Measurements from ENCODE around the gene CYBA. TPM values are rescaled to one million over a fixed set of nuclear protein-coding genes. Genes with fewer than 3 reads are reported as not detected.

Gene CYBA
- total and polyA plus RNA-seq, 2 of the 4 experiments (the other 2 are of a cell fraction) = 65.6 to 169 TPM

DNA sequence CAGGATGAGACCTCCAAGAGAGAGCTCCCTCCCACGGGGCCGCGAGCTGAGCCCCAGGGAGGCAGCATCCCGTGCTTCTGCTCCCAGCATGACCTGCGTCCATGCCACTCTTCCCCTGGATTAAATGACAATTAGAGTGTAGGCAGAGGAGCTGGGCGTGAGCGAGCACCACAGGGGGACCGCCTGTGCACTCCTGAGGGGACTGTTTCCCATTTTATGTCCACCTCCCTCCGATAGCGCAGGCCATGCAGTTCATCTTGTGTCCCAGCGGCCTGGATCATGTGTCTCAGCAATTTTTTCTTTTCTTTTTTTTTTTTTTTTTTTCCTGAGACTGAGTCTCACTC is 18.3 kb downstream of the CYBA start:
- 100% methylated on average over 1 of the region's 11 CpGs; no CpG with 5 or more reads in 1 of the 2 experiments for WGBS, 2 experiments (ENCODE audit: extremely low coverage in 2 of 2, insufficient read length in 1 of 2)
- Histone ChIP-seq H3K27ac (ENCODE audit: insufficient read depth, low read length) (no peak overlapping the region), H3K27me3 (ENCODE audit: control insufficient read depth, insufficient read depth, low read length) (no peaks in the 10 kb centered on the region), H3K4me3 (ENCODE audit: insufficient read depth, low read depth, low read length) (no peak overlapping the region), H2BK120ac (ENCODE audit: low read depth, low read length) (no peak overlapping the region), H2AK9ac (replicated peaks; ENCODE audit: low read depth, low read length, poor library complexity) (no peak overlapping the region), H3K23ac (ENCODE audit: low read depth, low read length) (no peak overlapping the region), H3K4me1 (ENCODE audit: control insufficient read depth, insufficient read depth, low read length) (peaks cover 11% of the 10 kb centered on the region), H3K4me2 (ENCODE audit: low read depth, low read length) (no peak overlapping the region), H3K4ac (ENCODE audit: low read depth, low read length) (no peak overlapping the region), H2BK5ac (ENCODE audit: low read depth, low read length, poor library complexity, severe bottlenecking) (no peak overlapping the region), H4K91ac (ENCODE audit: insufficient read depth, low read depth, low read length) (no peak overlapping the region), H3K9me3 (ENCODE audit: control insufficient read depth, insufficient read depth, low read length) (no peaks in the 10 kb centered on the region), H3K9me1 (ENCODE audit: insufficient read depth, low read length) (peaks cover 2% of the 10 kb centered on the region; the same call in 1 of the 2 replicates), H3K36me3 (ENCODE audit: control insufficient read depth, insufficient read depth, low read length) (peaks cover 46% of the 10 kb centered on the region), H2BK20ac (ENCODE audit: low read depth, low read length) (no peak overlapping the region), H3K79me1 (ENCODE audit: low read depth in 1 of 2, low read length in 2 of 2) (peaks cover 0 to 3% of the 10 kb centered on the region in 2 experiments; a peak in 1 of 4 replicates), H3K18ac (ENCODE audit: low read depth, low read length) (no peak overlapping the region), H4K5ac (ENCODE audit: low read depth, low read length) (no peak overlapping the region), H3K9ac (ENCODE audit: low read depth, low read length) (no peak overlapping the region), H4K20me1 (ENCODE audit: insufficient read depth, low read length) (peaks cover 5% of the 10 kb centered on the region; the same call in 1 of the 2 replicates), H3K14ac (replicated peaks; ENCODE audit: low read depth, low read length) (no peak overlapping the region), H3K56ac (ENCODE audit: extremely low read depth, insufficient read depth, low read length) (no peak overlapping the region), H2AFZ (replicated peaks; ENCODE audit: low read length, poor library complexity) (no peak overlapping the region), H4K8ac (ENCODE audit: low read depth in 2 of 2, low read length in 2 of 2) (no peak overlapping the region), H2BK15ac (ENCODE audit: low read depth, low read length) (no peak overlapping the region), H2AK5ac (ENCODE audit: low read depth, low read length) (no peak overlapping the region)
- CTCF ChIA-PET = no interaction called here
- intact Hi-C loops (cut with micrococcal nuclease) (no loop called here), dilution Hi-C loops (cut with HindIII; ENCODE audit: low sequenced_read_pairs, unreplicated experiment) (no loop called here), in situ Hi-C loops (cut with MboI; ENCODE audit: low sequenced_read_pairs) (no loop called here)
- POLR2A ChIA-PET (ENCODE audit: unreplicated experiment) = no interaction called here
- DNase-seq (no peak), ATAC-seq (ENCODE audit: low read depth) (no peak)
- no TSS peak for BruUV-seq (replicated peaks)
- TF ChIP-seq CHD1 (IDR thresholded peaks at IDR 0.05; ENCODE audit: low read depth, low read length) (no peak), POLR2A (IDR thresholded peaks at IDR 0.05; ENCODE audit: low read depth, low read length) (no peak), MXI1 (IDR thresholded peaks at IDR 0.05; ENCODE audit: borderline replicate concordance, low read depth, low read length) (no peak), RCOR1 (IDR thresholded peaks at IDR 0.05; ENCODE audit: insufficient replicate concordance, low read length) (no peak), NFE2L2 (IDR thresholded peaks at IDR 0.05; ENCODE audit: low read depth, low read length) (no peak), CEBPB (IDR thresholded peaks at IDR 0.05; ENCODE audit: low read depth, low read length) (no peak), RAD21 (IDR thresholded peaks at IDR 0.05; ENCODE audit: low read length) (no peak), FOS (IDR thresholded peaks at IDR 0.05; ENCODE audit: low read depth, low read length) (no peak), BHLHE40 (IDR thresholded peaks at IDR 0.05; ENCODE audit: low read depth, low read length) (no peak), MAFK (IDR thresholded peaks at IDR 0.05; ENCODE audit: low read depth, low read length) (no peak), MAZ (IDR thresholded peaks at IDR 0.05; ENCODE audit: borderline replicate concordance, low read depth, low read length) (no peak)
- TF ChIP-seq, protein P1, sequence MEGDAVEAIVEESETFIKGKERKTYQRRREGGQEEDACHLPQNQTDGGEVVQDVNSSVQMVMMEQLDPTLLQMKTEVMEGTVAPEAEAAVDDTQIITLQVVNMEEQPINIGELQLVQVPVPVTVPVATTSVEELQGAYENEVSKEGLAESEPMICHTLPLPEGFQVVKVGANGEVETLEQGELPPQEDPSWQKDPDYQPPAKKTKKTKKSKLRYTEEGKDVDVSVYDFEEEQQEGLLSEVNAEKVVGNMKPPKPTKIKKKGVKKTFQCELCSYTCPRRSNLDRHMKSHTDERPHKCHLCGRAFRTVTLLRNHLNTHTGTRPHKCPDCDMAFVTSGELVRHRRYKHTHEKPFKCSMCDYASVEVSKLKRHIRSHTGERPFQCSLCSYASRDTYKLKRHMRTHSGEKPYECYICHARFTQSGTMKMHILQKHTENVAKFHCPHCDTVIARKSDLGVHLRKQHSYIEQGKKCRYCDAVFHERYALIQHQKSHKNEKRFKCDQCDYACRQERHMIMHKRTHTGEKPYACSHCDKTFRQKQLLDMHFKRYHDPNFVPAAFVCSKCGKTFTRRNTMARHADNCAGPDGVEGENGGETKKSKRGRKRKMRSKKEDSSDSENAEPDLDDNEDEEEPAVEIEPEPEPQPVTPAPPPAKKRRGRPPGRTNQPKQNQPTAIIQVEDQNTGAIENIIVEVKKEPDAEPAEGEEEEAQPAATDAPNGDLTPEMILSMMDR (conservative IDR thresholded peaks at IDR 0.05; ENCODE audit: low read depth, low read length) = no peak
- TF ChIP-seq, protein P2, sequence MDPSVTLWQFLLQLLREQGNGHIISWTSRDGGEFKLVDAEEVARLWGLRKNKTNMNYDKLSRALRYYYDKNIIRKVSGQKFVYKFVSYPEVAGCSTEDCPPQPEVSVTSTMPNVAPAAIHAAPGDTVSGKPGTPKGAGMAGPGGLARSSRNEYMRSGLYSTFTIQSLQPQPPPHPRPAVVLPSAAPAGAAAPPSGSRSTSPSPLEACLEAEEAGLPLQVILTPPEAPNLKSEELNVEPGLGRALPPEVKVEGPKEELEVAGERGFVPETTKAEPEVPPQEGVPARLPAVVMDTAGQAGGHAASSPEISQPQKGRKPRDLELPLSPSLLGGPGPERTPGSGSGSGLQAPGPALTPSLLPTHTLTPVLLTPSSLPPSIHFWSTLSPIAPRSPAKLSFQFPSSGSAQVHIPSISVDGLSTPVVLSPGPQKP (IDR thresholded peaks at IDR 0.05; ENCODE audit: borderline replicate concordance, low read depth, low read length) = no peak

Measured in IMR-90 (cell line).